ENCODE measurements around the gene LARP1. TPM values are rescaled to one million over a fixed set of nuclear protein-coding genes. Genes with fewer than 3 reads are reported as not detected.
"Not testable (repeated sequence)": the region's sequence is repeated elsewhere in the genome, so short reads cannot be mapped to it uniquely, and the experiment has no call there.

LARP1 gene
- total RNA-seq, 2 experiments from 2014 or later, result 214 to 218 TPM

DNA sequence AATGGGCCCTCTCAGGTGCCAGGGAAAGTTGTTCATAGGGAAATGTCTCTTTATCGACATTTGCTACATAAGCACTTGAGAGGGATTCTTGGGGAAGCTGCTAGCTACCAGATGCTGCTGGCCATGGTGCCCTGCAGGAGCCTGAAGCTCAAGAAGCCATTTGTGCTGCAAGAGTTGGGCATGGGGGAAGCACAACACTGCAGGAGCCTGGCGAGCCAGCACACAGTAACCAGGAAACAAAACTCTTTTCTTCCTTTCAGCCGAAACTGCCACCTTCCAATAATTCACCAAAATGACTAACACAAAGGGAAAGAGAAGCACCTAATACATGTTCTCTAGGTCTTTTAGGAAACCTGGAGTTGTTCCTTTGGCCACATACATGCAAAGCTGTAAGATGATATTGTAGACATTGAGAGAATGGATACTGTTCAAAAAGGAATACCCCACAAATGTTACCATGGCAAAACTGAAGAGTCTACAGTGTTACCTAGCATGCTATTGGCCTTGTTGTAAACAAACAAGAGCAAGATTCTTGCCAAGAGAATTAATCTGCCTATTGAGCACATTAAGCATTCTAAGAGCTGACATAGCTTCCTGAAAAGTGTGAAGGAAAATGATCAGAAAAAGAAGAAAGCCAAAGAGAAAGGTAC lies 26.1 kb upstream of the LARP1 start:
- ATAC-seq (no peak), DNase-seq (no peak)
- H3K4me3 Mint-ChIP-seq, result no peak overlapping the region
- H3K4me1 Mint-ChIP-seq (ENCODE audit: low read depth), result no peaks in the 10 kb centered on the region
- H3K27me3 Mint-ChIP-seq, result no peaks in the 10 kb centered on the region
- no peak overlapping the region for H3K27ac Mint-ChIP-seq
- no peaks in the 10 kb centered on the region for H3K36me3 Mint-ChIP-seq (ENCODE audit: low read depth)
- intact Hi-C loops (cut with micrococcal nuclease), result no loop called here
- no peaks in the 10 kb centered on the region for H3K9me3 Mint-ChIP-seq
- ChIA-PET POLR2A (no interaction called here), CTCF (interaction anchor here (1.1 kb wide), 1 partner anchor 15 kb away, joined by 3 read pairs; no protein-coding TSS in a partner anchor)
- TF ChIP-seq, protein P1, sequence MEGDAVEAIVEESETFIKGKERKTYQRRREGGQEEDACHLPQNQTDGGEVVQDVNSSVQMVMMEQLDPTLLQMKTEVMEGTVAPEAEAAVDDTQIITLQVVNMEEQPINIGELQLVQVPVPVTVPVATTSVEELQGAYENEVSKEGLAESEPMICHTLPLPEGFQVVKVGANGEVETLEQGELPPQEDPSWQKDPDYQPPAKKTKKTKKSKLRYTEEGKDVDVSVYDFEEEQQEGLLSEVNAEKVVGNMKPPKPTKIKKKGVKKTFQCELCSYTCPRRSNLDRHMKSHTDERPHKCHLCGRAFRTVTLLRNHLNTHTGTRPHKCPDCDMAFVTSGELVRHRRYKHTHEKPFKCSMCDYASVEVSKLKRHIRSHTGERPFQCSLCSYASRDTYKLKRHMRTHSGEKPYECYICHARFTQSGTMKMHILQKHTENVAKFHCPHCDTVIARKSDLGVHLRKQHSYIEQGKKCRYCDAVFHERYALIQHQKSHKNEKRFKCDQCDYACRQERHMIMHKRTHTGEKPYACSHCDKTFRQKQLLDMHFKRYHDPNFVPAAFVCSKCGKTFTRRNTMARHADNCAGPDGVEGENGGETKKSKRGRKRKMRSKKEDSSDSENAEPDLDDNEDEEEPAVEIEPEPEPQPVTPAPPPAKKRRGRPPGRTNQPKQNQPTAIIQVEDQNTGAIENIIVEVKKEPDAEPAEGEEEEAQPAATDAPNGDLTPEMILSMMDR (IDR thresholded peaks at IDR 0.05), result no peak

DNA sequence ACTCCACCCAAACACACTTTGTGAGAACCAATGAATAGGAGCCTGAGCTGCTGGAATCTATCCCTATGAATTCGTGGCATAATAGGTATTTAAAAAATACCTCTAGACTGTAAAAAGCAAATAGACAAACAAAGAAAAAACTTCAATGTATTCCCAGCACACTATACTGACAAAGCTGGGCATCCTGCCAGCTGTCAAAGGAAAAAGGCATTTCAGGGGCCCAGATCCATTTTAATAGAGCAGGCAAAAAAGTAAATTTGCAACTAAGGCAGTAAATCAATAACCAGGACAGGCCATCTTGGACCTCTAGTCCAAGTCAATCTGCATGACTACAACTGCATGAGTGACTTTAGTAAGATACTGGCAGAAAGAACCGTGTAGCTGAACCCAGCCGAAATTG lies 25.6 kb upstream of the LARP1 start:
- Mint-ChIP-seq H3K9me3 (no peaks in the 10 kb centered on the region), H3K4me3 (no peak overlapping the region), H3K27ac (no peak overlapping the region), H3K27me3 (no peaks in the 10 kb centered on the region), H3K36me3 (ENCODE audit: low read depth) (no peaks in the 10 kb centered on the region), H3K4me1 (ENCODE audit: low read depth) (no peaks in the 10 kb centered on the region)
- intact Hi-C loops (cut with micrococcal nuclease), result no loop called here
- no peak for ATAC-seq
- ChIA-PET CTCF (interaction anchor here (1.1 kb wide), 1 partner anchor 16 kb away, joined by 3 read pairs; no protein-coding TSS in a partner anchor), POLR2A (no interaction called here)
- TF ChIP-seq, protein P1 (IDR thresholded peaks at IDR 0.05), result no peak
- no peak for DNase-seq

DNA sequence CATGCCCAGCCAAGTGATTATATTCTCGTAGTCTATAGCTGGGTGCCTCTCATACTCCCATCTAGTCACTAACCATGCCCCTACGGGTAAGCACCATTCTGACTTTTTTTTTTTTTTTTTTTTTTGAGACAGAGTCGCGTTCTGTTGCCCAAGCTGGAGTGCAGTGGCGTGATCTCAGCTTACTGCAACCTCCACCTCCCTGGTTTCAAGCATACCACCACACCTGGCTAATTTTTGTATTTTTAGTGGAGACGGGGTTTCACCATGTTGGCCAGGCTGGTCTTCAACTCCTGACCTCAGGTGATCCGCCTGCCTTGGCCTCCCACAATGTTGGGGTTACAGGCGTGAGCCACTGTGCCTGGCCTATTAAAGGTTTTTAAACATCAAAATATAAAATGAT lies 24.4 kb upstream of the LARP1 start:
- CTCF ChIA-PET; H3K4me3 Mint-ChIP-seq; ATAC-seq; H3K27ac Mint-ChIP-seq; DNase-seq; POLR2A ChIA-PET; H3K9me3 Mint-ChIP-seq; intact Hi-C loops (cut with micrococcal nuclease); H3K36me3 Mint-ChIP-seq (ENCODE audit: low read depth); H3K27me3 Mint-ChIP-seq; H3K4me1 Mint-ChIP-seq (ENCODE audit: low read depth): not testable (repeated sequence)

DNA sequence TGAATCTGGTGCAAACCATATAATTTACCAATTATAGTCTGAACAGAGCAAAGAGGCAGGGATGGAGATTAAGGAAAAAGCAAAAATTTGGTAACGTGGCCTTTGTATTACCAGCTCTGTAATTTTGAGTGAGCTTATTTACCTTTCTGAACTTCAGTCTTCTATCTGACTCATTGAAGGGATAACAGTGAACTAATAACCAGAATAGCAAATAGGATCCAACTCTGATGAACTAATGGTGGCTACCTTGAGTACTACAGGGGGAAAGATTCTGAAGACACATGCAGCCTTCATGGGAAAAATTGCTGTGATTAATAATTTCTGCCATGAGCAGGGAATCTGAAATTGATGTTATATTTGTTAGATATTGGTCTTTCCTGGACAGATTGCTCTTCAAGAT lies 23.0 kb upstream of the LARP1 start:
- Mint-ChIP-seq H3K27ac (no peak overlapping the region), H3K4me1 (ENCODE audit: low read depth) (no peaks in the 10 kb centered on the region), H3K9me3 (no peaks in the 10 kb centered on the region), H3K36me3 (ENCODE audit: low read depth) (no peaks in the 10 kb centered on the region), H3K27me3 (no peaks in the 10 kb centered on the region), H3K4me3 (no peak overlapping the region)
- POLR2A ChIA-PET, result no interaction called here
- no peak for ATAC-seq
- DNase-seq, result no peak
- TF ChIP-seq, protein P1 (IDR thresholded peaks at IDR 0.05), result no peak
- intact Hi-C loops (cut with micrococcal nuclease), result no loop called here
- CTCF ChIA-PET, result interaction anchor here (1.0 kb wide), 1 partner anchor 26 kb away, joined by 5 read pairs; no protein-coding TSS in a partner anchor

DNA sequence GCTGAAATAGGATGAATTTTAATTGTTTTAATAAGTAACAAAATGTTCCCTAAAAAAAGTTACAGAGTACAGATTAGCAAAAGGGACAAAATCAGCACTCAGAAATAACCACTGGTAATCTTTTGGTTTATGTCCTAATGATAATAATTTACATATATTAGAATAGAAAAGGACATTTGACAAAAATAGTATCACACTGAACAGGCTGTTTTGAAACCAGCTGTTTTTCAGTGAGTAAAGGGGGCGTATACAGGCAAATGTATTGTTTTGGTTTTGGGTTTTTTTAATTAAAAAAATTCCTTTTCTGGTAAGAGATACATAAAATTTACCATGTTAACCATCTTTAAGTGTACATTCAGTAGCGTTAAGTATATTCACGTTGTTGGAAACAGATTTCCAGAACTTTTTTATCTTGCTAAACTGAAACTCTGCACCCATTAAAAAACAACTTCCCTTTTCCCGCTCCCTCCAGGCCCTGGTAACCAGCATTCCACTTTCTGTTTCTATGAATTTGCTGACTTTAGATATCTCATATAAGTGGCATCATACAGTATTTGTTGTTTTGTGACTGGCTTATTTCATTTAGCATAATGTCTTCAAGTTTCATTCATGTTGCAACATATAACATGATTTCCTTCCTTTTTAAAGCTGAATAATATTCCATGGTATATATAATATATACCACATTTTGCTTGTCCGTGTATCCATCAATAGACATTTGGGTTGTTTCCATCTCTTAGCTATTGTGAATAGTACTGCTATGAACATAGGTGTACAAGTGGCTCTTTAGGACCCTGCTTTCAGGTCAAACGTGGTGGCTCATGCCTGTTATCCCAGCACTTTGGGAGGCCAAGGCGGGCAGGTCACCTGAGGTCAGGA lies 20.6 kb upstream of the LARP1 start:
- ATAC-seq, result no peak
- Mint-ChIP-seq H3K36me3 (ENCODE audit: low read depth) (no peaks in the 10 kb centered on the region), H3K27me3 (no peaks in the 10 kb centered on the region), H3K4me3 (no peak overlapping the region), H3K4me1 (ENCODE audit: low read depth) (no peaks in the 10 kb centered on the region), H3K9me3 (no peaks in the 10 kb centered on the region), H3K27ac (no peak overlapping the region)
- TF ChIP-seq, protein P1 (IDR thresholded peaks at IDR 0.05), result no peak
- POLR2A ChIA-PET, result no interaction called here
- intact Hi-C loops (cut with micrococcal nuclease), result no loop called here
- CTCF ChIA-PET, result interaction anchor here (1.1 kb wide), 1 partner anchor 24 kb away, joined by 3 read pairs; no protein-coding TSS in a partner anchor
- no peak for DNase-seq

DNA sequence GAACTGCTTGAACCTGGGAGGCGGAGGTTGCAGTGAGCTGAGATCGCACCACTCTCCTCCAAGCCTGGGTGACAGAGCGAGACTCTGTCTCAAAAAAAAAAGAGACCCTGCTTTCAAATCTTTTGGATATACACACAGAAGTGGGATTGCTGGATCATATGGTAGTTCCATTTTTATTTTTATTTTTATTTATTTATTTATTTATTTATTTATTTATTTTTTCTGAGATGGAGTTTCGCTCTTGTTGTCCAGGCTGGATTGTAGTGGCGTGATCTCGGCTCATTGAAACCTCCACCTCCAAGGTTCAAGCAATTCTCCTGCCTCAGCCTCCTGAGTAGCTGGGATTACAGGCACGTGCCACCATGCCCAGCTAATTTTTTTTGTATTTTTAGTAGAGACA lies 19.8 kb upstream of the LARP1 start:
- ATAC-seq; DNase-seq; H3K9me3 Mint-ChIP-seq; H3K4me3 Mint-ChIP-seq; intact Hi-C loops (cut with micrococcal nuclease); H3K27ac Mint-ChIP-seq; H3K36me3 Mint-ChIP-seq (ENCODE audit: low read depth); H3K4me1 Mint-ChIP-seq (ENCODE audit: low read depth); H3K27me3 Mint-ChIP-seq: not testable (repeated sequence)
- ChIA-PET POLR2A (interaction anchor here (0.6 kb wide), 1 partner anchor 73 kb away, joined by 3 read pairs; no protein-coding TSS in a partner anchor), CTCF (interaction anchor here (1.3 kb wide), 1 partner anchor 85 kb away, joined by 3 read pairs; no protein-coding TSS in a partner anchor)

DNA sequence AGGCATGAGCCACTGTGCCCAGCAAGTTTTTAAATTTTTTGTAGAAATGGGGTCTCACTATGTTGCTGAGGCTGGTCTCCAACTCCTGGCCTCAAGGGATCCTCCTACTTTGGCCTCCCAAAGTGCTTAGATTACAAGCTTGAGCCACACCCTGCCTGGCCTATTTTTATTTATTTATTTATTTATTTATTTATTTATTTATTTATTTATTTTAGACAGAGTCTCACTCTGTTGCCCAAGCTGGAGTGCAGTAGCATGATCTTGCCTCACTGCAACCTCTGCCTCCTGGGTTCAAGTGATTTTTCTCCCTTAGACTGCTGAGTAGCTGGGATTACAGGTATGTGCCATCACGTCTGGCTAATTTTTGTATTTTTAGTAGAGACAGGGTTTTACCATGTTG lies 18.8 kb upstream of the LARP1 start:
- POLR2A ChIA-PET, result interaction anchor here (0.6 kb wide), 1 partner anchor 83 kb away, joined by 3 read pairs; no protein-coding TSS in a partner anchor
- H3K4me3 Mint-ChIP-seq; H3K4me1 Mint-ChIP-seq (ENCODE audit: low read depth); H3K36me3 Mint-ChIP-seq (ENCODE audit: low read depth); H3K9me3 Mint-ChIP-seq; intact Hi-C loops (cut with micrococcal nuclease); H3K27ac Mint-ChIP-seq; H3K27me3 Mint-ChIP-seq; ATAC-seq; DNase-seq: not testable (repeated sequence)
- CTCF ChIA-PET, result interaction anchor here (1.3 kb wide), 1 partner anchor 86 kb away, joined by 3 read pairs; no protein-coding TSS in a partner anchor

Measured in activated CD8-positive, alpha-beta T cell treated with anti-CD3 and anti-CD28 coated beads for 36 hours (primary cell).